ENCODE measurements around the gene TMPRSS11D.
A peak's percentile ranks its signal among the peaks of the same experiment; 100 is the strongest.

TMPRSS11D gene

GRCh38 chr4:67861513-67861912 is 22.3 kb downstream of the TMPRSS11D start:
- H3K27me3 ChIP-seq (replicated peaks; ENCODE audit: control insufficient read depth, insufficient read depth, low read length): no peaks in the 10 kb centered on the region
- no peak overlapping the region for H3K4me3 ChIP-seq (replicated peaks; ENCODE audit: low read depth, low read length)
- peak; percentile 6 for DNase-seq (ENCODE audit: extremely low read depth, insufficient read length)
- H3K36me3 ChIP-seq (ENCODE audit: control insufficient read depth, insufficient read depth, low read length): no peaks in the 10 kb centered on the region
- no peak for TF ChIP-seq CTCF (IDR thresholded peaks at IDR 0.05; ENCODE audit: insufficient read depth, low read length, poor library complexity, severe bottlenecking)

- Histone ChIP-seq H3K4me3 (replicated peaks; ENCODE audit: low read depth, low read length) (no peak overlapping the region), H3K36me3 (ENCODE audit: control insufficient read depth, insufficient read depth, low read length) (no peaks in the 10 kb centered on the region), H3K27me3 (replicated peaks; ENCODE audit: control insufficient read depth, insufficient read depth, low read length) (no peaks in the 10 kb centered on the region)
- no peak for TF ChIP-seq CTCF (IDR thresholded peaks at IDR 0.05; ENCODE audit: insufficient read depth, low read length, poor library complexity, severe bottlenecking)
- DNase-seq (ENCODE audit: extremely low read depth, insufficient read length): no peak
These were observed 30.5 kb downstream of the TMPRSS11D start for GRCh38 chr4:67853336-67853735.

DNA sequence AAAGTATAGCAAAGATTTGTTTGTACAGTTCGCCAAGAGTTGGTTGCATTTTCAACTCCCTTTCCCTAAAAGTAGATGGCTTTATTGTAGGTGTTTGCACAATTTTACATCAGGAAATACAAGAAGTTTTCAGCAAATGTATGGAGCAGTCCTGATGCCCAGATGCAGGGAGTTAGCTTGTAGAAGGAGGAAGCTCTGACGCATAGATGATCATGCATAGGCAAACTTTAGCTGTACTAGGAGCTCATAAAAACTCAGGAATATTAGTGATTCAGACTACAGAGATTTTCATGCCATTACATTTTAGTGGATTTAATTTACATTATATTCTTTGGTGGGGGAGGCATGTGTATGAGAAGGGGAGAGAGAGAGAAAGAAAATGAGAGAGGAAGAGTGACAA is 62.9 kb downstream of the TMPRSS11D start:
- DNase-seq (ENCODE audit: extremely low read depth, insufficient read length): no peak
- no peak overlapping the region for H3K4me3 ChIP-seq (replicated peaks; ENCODE audit: low read depth, low read length)
- no peak for TF ChIP-seq CTCF (IDR thresholded peaks at IDR 0.05; ENCODE audit: insufficient read depth, low read length, poor library complexity, severe bottlenecking)
- H3K27me3 ChIP-seq (replicated peaks; ENCODE audit: control insufficient read depth, insufficient read depth, low read length): no peaks in the 10 kb centered on the region
- H3K36me3 ChIP-seq (ENCODE audit: control insufficient read depth, insufficient read depth, low read length): no peaks in the 10 kb centered on the region

DNA sequence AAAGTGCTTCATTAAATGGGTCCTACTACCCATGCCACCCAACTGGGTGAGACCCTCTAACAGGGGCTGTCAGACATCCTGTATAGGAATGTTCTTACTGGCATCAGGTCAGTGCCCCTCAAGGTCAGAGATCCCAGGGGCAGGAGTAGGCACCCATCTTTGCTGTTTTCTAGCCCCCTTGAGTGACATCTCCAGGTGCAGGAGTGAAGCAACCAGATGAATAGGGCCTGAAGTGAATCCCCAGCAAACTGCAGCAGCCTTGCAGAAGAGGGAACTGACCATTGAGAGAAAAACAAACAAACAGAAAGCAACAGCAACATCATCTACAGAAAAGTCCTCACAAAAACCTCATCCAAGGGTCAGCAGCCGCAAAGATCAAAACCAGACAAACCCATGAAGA is 73.8 kb downstream of the TMPRSS11D start:
- no peak for DNase-seq (ENCODE audit: extremely low read depth, insufficient read length)
- TF ChIP-seq CTCF (IDR thresholded peaks at IDR 0.05; ENCODE audit: insufficient read depth, low read length, poor library complexity, severe bottlenecking): no peak
- Histone ChIP-seq H3K27me3 (replicated peaks; ENCODE audit: control insufficient read depth, insufficient read depth, low read length) (no peaks in the 10 kb centered on the region), H3K36me3 (ENCODE audit: control insufficient read depth, insufficient read depth, low read length) (no peaks in the 10 kb centered on the region), H3K4me3 (replicated peaks; ENCODE audit: low read depth, low read length) (no peak overlapping the region)

- no peak overlapping the region for H3K4me3 ChIP-seq (replicated peaks; ENCODE audit: low read depth, low read length)
- no peaks in the 10 kb centered on the region for H3K36me3 ChIP-seq (ENCODE audit: control insufficient read depth, insufficient read depth, low read length)
- DNase-seq (ENCODE audit: extremely low read depth, insufficient read length): no peak
- no peaks in the 10 kb centered on the region for H3K27me3 ChIP-seq (replicated peaks; ENCODE audit: control insufficient read depth, insufficient read depth, low read length)
- TF ChIP-seq CTCF (IDR thresholded peaks at IDR 0.05; ENCODE audit: insufficient read depth, low read length, poor library complexity, severe bottlenecking): no peak
These were observed 74.3 kb downstream of the TMPRSS11D start for GRCh38 chr4:67809502-67809901.

DNA sequence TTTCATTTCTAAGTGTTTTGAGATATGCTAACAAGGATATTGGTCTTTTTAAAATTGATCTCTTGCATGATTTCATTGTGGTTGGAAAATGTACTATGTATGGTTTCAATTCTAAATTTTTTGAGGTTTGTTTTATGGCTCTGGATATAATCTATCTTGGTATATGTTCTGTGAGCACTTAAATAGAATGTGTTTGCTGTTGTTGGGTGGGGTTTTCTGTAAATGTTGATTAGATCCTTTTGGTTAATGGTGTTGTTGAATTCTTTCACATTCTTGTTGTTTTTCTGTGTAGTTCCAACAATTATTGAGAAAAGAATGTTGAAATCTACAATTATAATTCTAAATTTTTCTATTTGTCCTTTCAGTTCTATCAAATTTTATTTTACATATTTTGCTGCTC is 87.0 kb downstream of the TMPRSS11D start:
- no peak for DNase-seq (ENCODE audit: extremely low read depth, insufficient read length)
- Histone ChIP-seq H3K4me3 (replicated peaks; ENCODE audit: low read depth, low read length) (no peak overlapping the region), H3K27me3 (replicated peaks; ENCODE audit: control insufficient read depth, insufficient read depth, low read length) (no peaks in the 10 kb centered on the region), H3K36me3 (ENCODE audit: control insufficient read depth, insufficient read depth, low read length) (no peaks in the 10 kb centered on the region)
- no peak for TF ChIP-seq CTCF (IDR thresholded peaks at IDR 0.05; ENCODE audit: insufficient read depth, low read length, poor library complexity, severe bottlenecking)
